ENCODE results near the gene NEURL1.

DNA sequence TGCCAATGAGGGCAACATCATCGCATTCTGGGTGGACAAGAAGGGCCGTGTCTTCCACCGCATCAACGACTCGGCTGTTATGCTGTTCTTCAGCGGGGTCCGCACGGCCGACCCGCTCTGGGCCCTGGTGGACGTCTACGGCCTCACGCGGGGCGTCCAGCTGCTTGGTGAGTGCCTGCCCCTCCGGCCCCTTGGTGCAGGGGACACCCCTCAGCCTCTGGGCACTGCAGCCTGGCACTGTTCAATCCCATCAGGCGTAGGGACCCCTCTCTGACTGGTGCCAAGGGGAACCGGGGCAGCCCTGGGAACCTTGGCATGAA is 78.1 kb downstream of the NEURL1 start:
- no peak for TF ChIP-seq CTCF (IDR thresholded peaks at IDR 0.05)
- TF ChIP-seq POLR2A (IDR thresholded peaks at IDR 0.05), result no peak

Data from vagina (tissue), 2 donors.